GM18861 (cell line): ENCODE data around the gene NEO1.

Experiments used
- ATAC-seq: cut with Tn5 transposase; IDR thresholded peaks from one replicate; pipeline ENCODE4 v1.9.1; 2021; ENCODE audit not compliant: unreplicated experiment

NEO1 gene

GRCh38 chr15:73072894-73073293 is 20.6 kb downstream of the NEO1 start:
- no peak for ATAC-seq

- no peak for ATAC-seq
Measured at GRCh38 chr15:73074241-73074640, 22.0 kb downstream of the NEO1 start.

- no peak for ATAC-seq
Measured at GRCh38 chr15:73075160-73075859, 23.0 kb downstream of the NEO1 start.

- ATAC-seq: no peak
Measured at GRCh38 chr15:73078291-73078690, 26.0 kb downstream of the NEO1 start.

GRCh38 chr15:73078722-73079121 is 26.5 kb downstream of the NEO1 start:
- ATAC-seq: no peak

GRCh38 chr15:73079565-73079964 is 27.3 kb downstream of the NEO1 start:
- ATAC-seq: no peak

GRCh38 chr15:73081321-73081958 is 29.2 kb downstream of the NEO1 start:
- ATAC-seq: no peak

- no peak for ATAC-seq
Measured at GRCh38 chr15:73082812-73083211, 30.5 kb downstream of the NEO1 start.

- ATAC-seq: no peak
Measured at GRCh38 chr15:73087098-73087497, 34.8 kb downstream of the NEO1 start.

- ATAC-seq: no peak
Measured at GRCh38 chr15:73105064-73105463, 52.8 kb downstream of the NEO1 start.

GRCh38 chr15:73108676-73109075 is 56.4 kb downstream of the NEO1 start:
- ATAC-seq: no peak

GRCh38 chr15:73109765-73110164 is 57.5 kb downstream of the NEO1 start:
- no peak for ATAC-seq

GRCh38 chr15:73110201-73110600 is 57.9 kb downstream of the NEO1 start:
- ATAC-seq: no peak

- ATAC-seq: no peak
Measured at GRCh38 chr15:73114064-73114463, 61.8 kb downstream of the NEO1 start.

- no peak for ATAC-seq
Measured at GRCh38 chr15:73116164-73116563, 63.9 kb downstream of the NEO1 start.

GRCh38 chr15:73118055-73118454 is 65.8 kb downstream of the NEO1 start:
- no peak for ATAC-seq

GRCh38 chr15:73119478-73119877 is 67.2 kb downstream of the NEO1 start:
- no peak for ATAC-seq

GRCh38 chr15:73120269-73120668 is 68.0 kb downstream of the NEO1 start:
- ATAC-seq: no peak

GRCh38 chr15:73125219-73125618 is 73.0 kb downstream of the NEO1 start:
- no peak for ATAC-seq

- ATAC-seq: peak; percentile 57
Measured at GRCh38 chr15:73127302-73127936, 75.2 kb downstream of the NEO1 start.

GRCh38 chr15:73130830-73131229 is 78.6 kb downstream of the NEO1 start:
- no peak for ATAC-seq

GRCh38 chr15:73134196-73134595 is 81.9 kb downstream of the NEO1 start:
- ATAC-seq: no peak
